HTERT RPE-1 (cell line): ENCODE results near the gene CHCHD5.

Experiments
- in situ Hi-C: fragments of 300-500 bp; cut with MboI; formaldehyde crosslinking; loops from 4 replicates; pipeline ENCODE4 v1.14.3; 2020; ENCODE audit warnings: low sequenced_read_pairs

The CHCHD5 gene

DNA sequence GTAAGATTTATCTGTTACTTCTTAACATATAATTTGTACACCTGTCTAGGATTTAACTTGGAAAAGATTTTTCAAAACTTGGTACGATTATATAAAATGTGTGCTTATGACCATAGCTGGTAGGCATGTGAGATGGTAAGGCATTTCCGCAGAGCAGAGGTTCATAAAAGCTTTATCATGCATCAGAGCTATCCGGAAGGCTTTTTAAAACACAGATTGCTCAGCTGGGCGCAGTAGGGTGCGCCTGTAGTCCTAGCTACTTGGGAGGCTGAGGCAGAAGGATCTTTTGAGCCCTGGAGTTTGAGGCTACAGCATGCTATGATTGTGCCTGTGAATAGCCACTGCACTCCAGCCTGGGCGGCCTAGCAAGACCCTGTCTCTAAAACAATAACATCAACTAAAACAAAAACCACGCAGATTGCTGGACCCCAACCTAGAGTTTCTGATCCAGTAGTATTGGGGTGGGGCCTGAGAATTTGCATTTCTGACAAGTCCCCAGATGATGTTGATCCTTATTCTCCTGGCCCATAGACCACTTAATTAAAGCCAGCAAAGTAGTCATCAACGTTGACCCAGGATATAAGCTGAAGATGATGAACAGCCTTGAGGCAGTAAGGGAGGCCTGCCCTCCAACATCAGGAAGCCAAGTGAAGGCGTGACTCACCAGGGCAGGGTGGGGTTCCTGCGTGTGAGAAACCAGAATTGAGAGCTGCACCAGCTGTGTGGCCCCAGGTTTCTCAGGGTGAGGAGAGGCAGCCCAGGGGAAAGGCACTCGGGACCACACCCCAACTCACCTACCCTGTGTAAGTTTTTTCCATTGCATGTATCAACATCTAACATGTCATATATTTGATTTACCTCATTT is 39.7 kb downstream of the CHCHD5 start:
- in situ Hi-C loops: no loop called here

DNA sequence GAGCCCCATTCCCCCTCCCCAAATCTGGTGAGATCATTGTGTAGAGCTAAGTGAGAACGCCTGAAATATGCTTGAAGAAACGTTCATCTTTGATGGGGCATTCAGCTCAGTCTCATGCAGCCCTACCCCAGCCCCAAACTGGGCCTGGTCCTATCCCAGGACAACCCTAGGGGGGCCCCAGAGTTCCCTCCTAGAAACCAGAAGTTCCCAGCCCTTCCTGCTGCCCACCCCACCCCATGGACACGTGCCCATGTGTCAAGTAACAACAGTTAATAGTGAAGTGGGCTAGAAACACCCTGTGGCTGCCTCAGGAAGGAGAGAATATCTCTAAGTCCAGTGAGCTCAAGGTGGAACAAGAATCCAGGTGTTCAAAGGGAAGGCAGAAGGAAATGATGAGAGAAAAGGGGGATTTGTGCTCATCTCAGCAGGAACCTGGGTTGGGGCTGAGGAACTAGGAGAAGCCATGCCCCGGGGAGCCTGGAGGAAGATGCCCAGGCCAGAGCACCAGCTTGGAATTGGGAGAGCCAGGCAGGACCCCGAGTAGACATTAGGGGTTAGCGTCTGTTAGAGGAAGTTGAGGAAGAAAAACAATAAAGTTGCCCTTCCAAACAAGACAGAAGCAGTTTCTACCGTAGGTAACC is 41.2 kb downstream of the CHCHD5 start:
- in situ Hi-C loops: no loop called here

DNA sequence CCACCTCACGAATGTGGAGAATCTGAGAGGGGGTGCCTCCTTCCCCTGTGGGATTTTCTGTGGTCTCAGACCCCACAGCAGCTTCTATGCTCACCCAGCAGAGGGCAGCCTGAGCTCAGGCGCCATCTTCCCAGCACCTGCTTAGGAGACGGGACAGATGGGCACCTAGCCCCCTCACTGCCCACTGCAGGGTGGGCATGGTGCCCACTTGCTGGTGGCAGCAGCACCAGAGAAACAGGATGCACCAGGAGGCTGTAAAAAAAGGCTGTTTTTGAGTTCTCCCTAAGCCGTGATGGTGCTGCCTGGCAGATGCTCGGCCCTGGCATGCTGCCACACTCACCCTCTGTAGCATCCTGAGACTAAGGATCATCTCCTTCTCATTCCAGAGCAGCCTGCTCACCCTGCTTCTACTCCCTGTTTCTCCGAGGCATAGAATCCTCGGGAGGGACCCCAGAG is 42.2 kb downstream of the CHCHD5 start:
- in situ Hi-C loops: no loop called here

DNA sequence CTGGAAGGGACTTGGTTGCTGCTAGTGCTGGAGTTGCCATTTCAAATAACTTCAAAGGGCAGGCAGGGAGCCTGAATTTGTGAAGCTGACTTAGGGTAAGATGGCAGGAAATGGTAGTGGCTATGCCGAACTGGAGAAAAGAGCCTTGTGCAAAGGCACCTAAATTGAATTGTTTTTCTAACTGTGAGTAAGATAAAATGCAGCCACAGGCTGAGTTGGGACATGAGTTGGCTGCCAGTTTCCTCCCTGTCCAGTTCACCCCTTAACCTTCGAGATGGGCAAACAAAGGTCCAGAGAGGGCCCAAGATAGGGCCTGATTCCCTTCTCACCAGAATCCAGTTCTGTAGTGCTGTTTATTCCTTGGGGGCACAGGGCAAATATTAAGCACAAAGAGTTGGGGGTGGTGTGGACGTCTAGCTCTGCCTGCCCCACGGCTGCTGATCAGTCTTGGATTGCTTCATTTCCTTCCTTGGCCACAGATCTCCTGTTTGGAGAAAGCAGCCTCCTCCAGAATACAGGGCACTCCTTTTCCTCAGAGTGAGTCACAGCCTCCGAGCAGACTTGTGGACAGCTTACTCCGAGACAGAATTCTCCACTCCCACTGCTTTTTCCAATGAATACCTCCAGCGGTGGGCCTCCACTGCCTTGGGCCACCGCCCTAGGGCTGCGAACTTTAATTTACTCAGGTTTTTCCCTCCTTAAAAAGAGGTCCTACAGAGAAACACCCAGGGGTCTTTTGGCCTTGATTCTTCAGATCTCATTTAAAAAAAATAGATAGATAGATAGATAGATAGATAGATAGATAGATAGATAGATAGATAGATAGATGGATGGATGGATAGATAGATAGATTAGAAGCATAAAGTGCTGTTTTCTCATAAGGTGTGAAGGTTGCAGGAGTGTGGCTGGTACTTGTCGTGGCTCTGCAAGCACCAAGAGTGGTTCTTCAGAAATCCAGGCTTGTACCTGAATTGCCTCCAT is 42.9 kb downstream of the CHCHD5 start:
- in situ Hi-C loops: no loop called here

DNA sequence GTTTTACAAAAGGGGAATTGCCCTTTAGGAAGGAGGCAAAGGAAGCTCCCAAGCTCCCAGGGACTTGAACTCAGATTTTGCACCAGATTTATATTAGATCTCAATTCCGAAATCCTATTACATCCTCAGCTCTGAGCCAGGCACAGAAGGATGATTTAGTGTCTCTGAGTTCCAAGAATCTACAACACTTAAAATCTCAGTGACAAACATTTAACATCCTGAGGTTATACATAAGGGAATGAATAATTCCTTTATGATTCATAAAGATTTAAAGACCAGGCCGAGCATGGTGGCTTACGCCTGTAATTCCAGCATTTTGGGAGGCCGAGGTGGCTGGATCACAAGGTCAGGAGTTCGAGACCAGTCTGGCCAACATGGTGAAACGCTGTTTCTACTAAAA is 44.8 kb downstream of the CHCHD5 start:
- in situ Hi-C loops: no loop called here

DNA sequence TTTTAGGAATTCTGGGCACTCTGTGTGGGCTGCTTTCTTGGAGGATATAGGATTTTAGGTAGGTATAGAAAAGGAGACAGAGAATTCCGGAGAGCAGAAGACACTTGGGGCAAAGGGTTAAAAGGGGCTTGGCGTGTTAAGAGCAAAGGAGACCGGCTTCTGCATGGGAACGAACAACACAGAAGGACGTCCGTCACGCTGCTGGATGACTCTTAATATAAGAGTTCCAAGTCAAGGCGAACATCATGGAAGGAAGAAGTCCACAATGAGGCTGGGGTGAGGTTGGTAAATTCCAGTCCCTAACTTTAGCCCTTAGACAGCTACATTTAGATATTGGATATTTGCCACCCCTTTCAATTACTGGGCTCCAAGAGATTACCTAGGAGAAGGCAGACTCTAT is 45.4 kb downstream of the CHCHD5 start:
- in situ Hi-C loops: no loop called here

DNA sequence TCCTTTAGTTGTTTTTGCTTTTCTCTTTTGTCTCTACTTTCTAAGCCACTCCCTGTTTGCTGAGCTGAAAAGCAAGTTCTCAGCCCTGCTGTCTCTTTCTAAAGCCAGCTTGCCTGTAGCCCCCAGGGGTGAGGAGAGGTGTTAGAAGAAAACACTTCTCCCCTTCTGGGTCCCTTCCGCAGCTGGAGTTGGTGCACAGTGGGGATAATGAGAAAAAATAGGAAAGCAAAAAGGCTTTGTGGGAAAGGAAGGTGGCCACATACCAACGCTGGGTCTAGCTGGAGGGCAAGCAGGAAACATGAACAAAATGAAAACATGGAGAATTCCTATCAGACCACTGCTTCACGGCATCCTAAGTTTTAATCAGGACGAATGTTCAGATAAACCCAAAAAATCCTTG is 45.9 kb downstream of the CHCHD5 start:
- in situ Hi-C loops: no loop called here

DNA sequence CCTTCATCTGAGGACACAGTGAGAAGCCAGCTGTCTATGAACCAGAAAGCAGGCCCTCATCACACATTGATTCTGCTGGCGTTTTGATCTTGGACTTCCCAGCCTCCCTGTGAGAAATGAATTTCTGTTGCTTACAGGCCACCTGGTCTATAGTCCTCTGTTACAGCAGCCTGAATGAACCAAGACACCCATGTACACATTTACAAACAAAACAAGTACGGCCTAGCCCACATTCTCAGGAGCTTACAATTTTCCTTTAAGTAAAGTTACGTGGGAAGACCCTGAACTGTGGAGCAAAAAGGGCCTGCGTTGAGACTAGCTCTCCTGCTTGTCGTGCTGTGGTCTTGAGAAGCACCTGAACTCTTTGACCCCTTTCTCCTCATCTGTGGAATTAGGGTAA is 49.3 kb downstream of the CHCHD5 start:
- in situ Hi-C loops: no loop called here

DNA sequence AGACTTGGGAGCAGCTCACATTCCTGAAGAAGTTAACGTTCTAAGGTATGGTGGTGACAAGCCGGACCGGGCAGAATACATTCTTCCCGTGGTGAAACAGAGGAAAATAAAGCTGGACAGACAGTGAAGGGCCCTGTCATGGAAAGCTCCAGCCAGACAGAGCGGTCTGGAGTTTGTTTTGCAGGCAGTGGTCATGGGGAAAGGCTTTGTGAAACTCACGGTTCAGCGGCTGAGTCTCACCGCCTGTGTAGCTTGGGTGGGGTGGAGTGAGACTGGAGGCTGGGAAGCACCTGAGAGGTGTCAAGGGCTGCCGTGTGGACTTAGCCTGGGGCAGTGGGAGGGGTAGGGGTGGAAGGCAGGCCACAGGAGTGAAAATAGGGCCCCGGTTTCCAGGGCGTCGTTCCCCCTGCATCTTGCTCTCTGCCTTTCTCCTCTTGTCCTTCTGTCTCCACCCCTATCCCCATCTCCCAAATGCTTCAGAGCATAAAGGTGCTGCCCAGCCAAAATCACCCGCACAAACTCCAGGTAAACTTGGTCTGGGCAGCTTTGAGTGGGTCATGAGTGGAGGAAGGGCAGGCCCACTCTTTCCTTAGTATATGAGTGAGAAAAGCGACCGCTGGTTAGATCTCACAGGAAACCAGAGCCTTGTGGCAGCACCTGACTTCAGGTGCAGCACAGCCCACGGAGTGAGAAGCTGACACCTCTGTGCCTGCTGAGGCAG is 49.9 kb downstream of the CHCHD5 start:
- in situ Hi-C loops: no loop called here

DNA sequence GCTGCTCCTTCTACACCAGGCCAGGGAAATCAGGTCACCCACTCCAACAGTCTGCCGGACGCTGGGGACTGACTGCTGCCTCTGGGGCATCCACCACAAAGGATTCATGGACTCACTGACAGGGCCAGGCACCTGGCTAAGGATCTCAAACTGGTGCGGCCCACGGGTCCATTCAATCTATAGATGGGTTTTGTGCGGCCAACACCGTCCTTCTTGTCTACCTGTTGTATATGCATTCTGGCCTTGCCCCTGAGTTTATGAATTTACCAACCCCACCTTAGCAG is 50.4 kb downstream of the CHCHD5 start:
- in situ Hi-C loops: no loop called here

DNA sequence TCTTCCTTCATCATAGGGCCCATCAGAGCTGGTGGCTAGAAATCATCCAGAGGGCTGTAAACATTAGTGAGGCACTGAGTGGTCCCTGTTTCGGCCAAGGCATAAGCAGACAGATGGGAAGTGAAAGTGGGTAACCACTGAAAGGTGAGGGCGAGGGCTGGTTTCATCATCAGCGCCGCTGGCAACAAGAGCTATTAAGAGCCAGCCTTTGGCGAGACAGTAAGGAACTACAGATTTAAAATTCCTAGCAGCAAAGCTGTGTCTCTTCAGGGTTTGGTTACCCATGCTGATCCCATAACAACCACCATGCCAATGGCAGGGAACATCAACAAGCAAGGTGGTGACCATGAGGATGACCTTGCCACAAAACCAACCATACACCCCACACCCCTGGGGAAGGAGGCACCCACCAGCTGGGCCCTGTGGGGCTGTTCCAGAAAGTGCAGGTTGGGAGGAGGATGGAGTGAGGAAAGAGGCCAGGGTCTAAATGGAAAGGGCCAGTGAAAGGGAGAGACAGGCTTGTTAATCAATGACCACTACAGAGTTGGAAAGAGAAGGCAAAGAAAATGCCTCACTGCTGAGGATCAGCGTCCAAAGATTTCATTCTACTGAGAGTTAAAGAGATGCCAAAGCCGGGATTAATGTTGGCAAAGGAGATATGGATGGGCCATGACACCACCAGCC is 52.3 kb downstream of the CHCHD5 start:
- in situ Hi-C loops: no loop called here

DNA sequence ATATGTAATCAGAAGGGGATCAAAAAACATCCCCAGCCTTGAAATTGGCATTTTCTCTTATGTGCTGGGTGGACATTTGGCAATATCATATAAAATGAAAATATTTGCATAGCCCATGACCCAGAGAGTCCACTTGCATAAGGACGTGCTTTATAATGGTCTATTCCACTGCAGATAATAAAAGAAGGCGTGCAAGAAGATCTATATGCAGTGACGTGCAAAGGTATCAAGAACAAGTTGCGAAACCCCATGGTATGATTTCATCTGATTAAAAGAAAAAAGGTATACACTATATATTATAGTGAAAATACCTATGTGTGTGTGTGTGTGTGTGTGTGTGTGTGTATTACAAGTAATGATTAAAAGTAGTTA is 52.9 kb downstream of the CHCHD5 start:
- in situ Hi-C loops: no loop called here
